SHP77 (cell line): ENCODE results near the gene NOL7.
A peak's percentile ranks its signal among the peaks of the same experiment; 100 is the strongest.

ENCODE experiments used
- DNase-seq, 2 experiments: peaks; one replicate each; lab custom pipeline; 2025; lab: John Stamatoyannopoulos, UW

NOL7 gene

DNA sequence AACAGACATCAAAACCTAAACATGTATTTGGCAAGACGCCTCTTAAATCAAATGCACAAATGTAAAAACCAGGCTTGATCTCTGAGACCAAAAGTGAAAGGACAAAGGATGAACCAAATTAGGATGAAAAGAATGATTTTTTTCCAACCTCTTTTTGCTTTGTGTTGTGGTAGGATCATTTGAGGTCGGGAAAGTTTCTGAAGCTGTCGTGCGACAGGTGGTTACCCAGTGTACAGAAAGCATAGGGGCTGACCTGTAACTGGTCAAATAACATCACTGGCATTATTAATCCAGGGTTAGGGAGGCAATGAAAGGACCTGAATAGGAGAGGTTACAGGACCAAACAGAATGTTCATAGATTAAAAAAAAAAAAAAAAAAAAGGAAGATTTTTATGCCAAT is 18.1 kb upstream of the NOL7 start:
- no peak for DNase-seq

DNA sequence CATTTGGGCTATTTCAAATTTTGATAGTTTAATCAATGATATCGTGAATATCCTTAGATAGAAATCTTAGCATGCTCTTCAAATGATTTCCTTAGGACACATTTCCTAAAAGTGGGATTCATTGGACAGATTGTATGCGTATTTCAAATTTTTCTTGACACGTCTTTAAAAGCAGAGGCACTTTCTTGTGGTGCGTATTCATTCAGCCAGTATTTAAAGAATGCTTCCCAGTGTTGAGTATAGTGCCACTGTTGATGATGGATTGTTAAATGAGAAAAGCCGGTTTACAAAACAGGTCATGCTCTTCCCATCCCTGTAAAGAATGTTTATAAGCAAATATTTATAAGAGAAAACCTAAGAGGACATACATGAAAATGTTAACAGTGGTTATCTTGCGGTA is 15.1 kb upstream of the NOL7 start:
- DNase-seq: no peak

DNA sequence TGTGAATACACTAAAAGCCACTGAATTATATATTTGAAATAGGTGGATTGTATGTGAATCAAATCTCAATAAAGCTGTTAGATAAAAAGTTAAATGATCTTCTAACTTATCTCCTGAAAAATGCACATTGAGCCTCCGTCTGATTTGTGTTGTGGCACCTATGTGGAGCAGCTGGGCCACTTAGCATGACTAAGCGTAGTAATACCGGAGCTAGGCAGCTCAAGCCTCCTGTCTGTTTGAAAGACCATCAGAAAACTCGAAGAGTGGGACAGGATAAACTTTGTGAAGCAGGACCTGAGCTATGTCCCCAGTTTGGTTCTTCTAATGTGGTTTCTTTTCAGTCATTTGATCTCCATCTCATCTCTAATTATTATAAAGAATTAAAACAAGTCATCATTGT is 11.0 kb upstream of the NOL7 start:
- no peak for DNase-seq

DNA sequence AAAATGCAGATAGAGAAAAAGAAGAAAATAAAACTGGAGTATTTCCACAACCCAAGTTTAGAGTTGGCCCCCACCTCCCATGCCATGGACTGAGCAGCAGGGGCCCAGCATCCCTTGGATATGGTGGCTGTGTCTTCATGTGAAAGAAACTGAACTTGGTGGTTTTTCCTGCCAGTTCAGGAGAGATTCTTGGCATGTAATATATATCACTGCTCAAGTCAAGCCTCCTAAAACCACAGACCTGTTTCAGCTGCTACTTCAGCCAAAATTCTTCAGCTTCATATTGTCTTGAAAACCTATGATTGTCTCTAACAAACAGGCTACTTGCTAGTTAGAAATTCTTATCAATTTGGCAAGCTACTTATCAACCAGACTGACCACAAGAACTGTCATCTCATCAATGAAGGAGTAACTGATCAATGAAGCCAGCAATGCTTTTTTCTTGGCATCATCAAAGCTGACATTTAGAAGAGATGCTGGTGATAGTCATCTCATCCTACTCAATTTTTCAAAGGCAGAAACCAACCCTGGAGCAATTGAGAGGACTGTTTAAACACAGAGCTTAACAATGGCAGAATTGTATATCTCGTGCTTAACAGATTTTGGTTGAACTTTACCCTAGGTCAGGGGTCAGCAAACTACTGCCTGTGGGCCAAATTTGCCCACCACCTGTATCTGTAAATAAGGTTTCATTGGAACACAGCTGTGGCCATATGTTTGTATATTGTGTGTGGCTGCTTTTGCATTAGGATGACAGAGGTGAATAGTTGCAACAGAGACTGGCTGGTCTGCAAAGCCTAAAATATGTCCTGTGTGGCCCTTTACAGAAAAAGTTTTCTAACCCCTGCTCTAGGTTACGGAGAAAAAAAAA is 10.4 kb upstream of the NOL7 start:
- no peak for DNase-seq

- no peak for DNase-seq
These were observed 9.5 kb upstream of the NOL7 start for GRCh38 chr6:13605634-13606033.

- DNase-seq: no peak
These were observed 3.4 kb upstream of the NOL7 start for GRCh38 chr6:13611715-13612114.

GRCh38 chr6:13613029-13613594 is 2.0 kb upstream of the NOL7 start:
- DNase-seq: no peak

DNA sequence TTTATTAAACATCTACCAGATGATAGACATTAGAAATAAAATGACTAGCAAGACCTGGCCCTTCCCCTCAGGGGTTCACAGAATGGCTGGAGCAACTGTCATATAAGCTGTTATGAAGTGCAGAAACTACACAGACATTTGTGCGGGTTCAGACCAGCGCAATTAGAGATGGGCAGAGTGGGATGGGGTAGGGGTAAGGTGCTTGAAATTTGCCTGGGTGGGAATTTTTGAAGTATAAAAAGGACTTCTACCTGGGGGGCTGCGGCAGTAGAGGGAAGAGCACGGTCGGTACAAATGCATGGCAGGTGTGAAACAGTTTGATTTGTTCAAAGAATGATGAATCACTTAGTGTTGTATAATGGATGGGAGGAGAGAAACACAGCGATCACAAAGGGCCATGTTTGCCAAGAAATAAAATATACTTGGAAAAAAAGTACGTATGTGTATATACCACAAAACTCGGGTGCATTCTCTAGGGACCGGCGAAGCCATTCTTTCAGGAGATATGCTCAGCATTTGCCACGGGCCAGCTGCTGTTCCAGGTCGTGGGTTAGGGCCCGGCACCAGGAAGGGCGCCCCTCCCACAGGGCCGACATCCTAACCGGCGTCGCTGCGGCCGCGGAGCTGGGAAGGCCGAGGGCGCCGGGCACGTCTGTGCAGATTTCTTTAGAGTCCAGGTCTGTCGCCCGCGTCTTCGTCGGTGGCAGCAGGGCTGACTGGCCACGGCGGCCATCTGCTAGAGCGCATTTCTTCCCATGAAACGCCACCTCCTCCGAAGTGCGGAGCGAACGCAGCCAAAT is 809 bp upstream of the NOL7 start:
- peak; percentile 51 to 57 for DNase-seq

DNA sequence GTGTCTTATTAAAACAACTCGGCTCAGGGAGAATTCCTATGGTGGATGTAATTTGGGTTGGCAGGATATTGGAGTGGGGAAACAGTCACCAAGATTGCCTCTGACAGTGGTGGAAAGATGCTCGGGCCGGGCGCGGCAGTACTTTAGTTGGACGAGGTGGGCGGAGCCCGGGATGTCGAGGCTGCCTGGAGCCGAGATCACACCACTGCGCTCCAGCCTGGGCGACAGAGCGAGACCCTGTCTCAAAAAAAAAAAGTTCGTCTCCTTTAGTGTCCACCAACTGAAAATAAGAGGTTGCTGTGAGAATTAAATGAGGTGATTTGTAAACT is 621 bp downstream of the NOL7 start:
- peak in 1 of 2 experiments; percentile 15 for DNase-seq

DNA sequence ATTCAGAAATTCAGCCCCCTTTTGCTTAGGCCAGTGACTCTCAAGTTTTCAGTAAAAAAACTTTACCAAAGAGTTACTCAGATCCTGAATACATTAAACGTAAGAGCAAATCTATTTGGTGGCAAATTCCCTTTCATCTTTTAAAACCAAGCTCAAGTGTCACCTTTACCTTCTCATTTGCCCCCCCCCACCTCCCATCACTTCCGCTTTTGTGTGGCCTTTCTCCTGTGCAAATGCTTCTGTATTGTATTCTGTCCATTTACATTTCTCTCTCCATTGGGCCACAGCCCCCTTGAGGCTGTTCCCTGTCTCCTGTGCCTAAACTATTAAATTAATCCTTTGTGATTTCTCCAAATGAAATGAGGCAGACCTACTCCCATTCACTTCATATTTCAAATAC is 1.9 kb downstream of the NOL7 start:
- DNase-seq: no peak

GRCh38 chr6:13624871-13625288 is 9.7 kb downstream of the NOL7 start:
- DNase-seq: peak; percentile 55 to 58

DNA sequence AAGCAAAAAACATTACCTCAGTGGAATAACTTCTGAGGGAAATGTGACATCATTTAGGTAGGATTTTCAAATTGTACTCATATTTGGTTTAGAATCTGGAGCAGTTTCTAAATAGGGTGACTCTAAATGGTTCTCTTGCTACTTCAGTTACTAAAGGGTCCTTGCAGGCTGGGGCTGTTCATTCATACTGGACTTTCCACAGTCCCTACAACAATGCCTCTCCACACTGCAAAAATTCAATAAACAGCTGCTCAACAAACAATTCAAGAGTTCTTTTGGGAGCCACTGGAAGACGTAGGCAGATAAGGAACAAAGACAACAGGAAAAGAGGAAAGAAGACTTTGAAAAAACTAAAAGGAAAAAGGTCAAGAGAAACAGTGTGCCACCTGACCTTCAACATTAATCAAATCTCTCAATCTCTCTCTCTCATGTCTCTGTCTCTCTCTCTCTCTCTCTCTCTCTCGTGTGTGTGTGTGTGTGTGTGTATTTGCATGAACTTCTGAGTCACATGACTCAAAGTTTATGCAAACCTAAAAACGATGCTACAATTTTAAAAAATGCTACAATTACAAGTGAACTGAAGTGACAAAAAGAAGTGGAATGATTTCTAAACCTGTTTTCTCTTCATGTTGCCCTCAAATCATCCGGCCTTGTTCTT is 14.5 kb downstream of the NOL7 start:
- DNase-seq: no peak

DNA sequence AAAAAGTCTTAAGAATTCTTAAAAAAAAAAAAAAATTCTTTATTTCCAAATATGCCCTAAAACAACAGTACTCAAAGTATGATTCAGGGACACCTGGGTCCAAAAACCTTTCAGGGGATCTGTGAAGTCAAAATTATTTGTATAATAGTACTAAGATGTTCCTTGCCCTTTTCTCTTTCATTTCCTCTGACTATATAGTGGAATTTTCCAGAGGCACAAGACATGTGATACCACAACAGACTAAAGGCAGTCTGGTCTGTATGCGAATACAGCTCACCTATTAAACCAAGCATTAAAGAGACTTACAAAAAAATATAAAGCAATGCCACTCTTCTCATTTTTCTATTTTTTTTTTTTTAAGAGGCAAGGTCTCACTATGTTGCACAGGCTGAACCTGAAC is 15.4 kb downstream of the NOL7 start:
- DNase-seq: no peak

- DNase-seq: no peak
These were observed 18.2 kb downstream of the NOL7 start for GRCh38 chr6:13633343-13633742.

DNA sequence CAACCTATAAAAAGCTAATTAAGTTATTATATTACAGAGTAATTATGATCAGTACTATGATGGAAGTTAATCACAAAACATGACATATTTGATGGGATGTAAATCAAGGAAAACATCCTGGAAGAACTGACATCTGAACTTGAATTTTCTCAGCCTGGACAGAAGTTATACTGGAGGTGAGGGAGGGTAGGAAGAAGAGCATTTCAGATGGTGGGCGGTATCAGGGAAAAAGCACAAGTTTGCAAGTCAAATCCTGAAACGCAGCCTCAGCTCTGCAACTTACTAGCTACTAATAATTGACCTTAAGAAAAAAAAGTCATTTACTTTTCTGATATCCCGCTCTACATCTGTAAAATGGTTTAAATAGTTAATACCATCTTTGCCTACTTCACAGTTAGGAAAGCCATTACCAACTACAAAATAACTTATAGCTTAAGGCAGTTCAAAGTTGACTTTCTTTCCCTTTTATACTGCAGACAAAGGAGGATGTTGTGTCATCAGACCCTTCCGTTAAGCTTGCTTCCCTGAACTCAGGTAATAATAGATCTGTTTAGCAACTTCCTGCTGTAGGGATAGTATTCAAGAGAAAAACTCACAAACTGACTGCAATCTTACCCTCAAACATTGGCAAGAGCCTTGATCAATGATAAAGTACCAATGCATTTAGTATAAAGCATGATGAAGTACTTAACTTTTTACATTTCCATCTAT is 21.0 kb downstream of the NOL7 start:
- DNase-seq: no peak

DNA sequence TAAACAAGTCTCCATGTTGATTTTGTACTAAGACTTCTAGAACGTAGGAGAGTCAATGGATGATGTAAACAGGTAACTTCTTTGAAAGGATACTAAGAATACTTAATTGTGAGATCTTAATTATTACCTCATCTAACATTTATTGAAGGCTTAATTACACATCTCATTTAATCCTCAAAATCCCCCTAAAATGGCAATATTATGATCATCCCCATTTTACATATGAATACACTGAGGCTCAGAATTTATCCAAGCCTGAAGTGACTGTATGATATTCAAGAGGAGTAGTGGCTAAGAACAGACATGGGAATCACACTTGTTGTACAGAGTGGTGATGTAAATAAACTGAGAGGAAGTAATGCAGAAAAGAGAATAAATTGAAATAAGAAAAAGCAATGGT is 22.9 kb downstream of the NOL7 start:
- DNase-seq: no peak

- DNase-seq: no peak
These were observed 23.5 kb downstream of the NOL7 start for GRCh38 chr6:13638626-13639025.

DNA sequence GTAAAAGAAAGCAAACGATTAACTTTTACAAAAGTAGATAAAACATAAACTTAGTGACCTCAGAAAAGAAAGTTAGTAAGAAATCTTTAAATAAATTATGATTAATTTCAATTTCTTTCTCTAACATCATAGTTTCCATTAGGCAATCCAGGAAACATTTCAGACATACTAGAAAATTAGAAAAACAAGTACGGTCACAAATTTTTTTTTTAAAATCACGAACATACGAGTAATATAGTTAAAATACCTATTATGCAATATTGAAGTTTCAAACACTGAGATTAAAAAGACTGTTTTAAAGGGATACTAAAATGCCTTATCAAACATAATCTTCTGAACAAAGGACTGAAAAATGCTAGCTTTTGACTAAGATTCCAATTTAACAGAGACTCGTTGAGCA is 26.2 kb downstream of the NOL7 start:
- no peak for DNase-seq

- DNase-seq: no peak
These were observed 28.0 kb downstream of the NOL7 start for GRCh38 chr6:13643125-13643524.

DNA sequence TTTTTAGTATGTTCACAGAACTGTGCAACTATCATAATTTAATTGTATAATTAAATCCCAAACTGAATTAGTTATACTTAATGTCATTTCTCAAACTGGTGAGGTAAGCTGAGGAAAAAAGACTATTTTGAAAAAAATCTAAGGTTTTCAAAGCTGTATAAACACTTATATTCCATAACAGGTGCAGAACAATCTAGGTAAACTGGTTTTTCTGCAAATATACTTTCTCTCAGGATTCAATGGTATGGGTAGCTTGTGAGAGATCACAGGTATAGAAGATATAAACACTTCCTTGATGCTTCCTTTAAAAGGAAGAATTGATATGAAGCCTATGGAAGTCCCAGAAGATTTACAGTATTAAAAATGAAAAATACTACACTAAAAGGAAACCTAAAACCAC is 33.7 kb downstream of the NOL7 start:
- DNase-seq: no peak

- DNase-seq: no peak
These were observed 34.3 kb downstream of the NOL7 start for GRCh38 chr6:13649393-13649792.

DNA sequence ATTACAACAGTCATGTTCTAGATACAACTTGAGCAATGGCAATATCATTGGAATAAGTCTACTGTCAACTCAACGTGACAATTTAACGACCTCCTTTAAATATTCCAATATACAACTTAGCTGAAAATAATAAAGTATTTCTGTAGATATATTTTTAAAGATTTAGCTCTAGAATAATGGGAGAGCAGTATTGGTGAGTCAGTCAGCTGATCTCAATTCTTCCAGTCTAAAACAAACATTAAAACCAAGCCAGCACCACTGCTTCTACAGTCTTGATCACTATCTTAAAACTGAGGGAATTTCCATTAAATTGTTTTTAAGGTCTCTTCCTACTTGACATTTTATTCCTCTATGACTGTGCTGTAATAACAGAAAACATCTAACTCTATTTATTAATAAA is 38.2 kb downstream of the NOL7 start:
- DNase-seq: no peak
